NCI-H1092 treated with DMSO at 0.1 percent for 48 hours (cell line): Measurements from ENCODE around the gene ZNF57.
"Not testable (repeated sequence)": the region's sequence is repeated elsewhere in the genome, so short reads cannot be mapped to it uniquely, and the experiment has no call there.

Experiments
- DNase-seq: peaks from one replicate; lab custom pipeline; 2025; lab: John Stamatoyannopoulos, UW

The ZNF57 gene

DNA sequence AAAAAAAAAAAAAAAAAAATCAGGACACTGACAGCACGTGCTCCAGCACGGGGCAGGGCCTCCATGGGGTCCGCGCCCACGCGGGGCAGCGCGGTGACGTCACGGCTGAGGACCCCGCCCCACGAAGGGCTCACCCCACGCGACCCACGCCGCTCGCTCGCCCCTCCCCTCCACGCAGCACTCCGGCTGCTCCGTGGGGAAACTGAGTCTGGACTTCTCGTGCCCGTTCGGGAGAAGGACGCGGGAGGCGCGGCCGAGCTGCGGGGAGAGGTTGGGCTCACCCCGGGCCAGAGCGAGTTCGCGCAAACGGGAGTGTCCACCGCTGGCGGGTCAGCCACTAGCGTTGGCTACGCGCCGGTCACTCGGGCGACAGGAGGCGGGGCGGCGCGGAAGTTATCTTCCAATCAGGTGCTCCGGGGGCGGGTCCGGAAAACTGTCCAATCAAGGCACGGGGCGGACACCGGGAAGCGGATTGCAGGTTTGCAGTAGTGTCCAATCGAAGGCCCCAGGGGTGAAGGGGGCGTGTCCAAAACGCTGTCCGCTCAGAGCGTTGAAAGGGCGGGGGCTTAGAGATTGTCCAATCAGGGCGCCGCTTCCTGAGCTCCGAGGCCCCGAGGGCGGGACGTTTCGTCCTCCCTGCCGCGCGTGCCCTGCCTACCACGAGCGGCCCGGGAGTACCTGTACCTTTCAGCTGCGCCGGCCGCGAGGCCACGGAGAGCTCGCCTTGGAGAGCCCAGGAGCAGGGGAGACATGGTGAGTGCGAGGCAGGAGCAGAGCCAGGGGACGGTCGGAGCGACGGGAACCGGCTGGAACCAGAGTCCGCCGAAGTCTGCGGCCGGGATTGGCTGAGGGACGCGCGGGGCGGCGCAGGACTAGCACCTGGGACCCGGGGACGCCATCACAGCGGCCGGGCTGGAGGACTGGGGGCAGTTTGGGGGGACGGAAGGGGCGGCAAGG lies at the start of gene ZNF57:
Gene ZNF57 (plus strand): TSS at position 633 of the 957 bp plus-strand sequence. CDS start 118 bp downstream, at position 751.
- peak; percentile 98 for DNase-seq

GRCh38 chr19:2852598-2852997 lies 48.1 kb upstream of the ZNF57 start:
- DNase-seq: no peak

- no peak for DNase-seq
Observed at GRCh38 chr19:2853015-2853606, 47.6 kb upstream of the ZNF57 start.

DNA sequence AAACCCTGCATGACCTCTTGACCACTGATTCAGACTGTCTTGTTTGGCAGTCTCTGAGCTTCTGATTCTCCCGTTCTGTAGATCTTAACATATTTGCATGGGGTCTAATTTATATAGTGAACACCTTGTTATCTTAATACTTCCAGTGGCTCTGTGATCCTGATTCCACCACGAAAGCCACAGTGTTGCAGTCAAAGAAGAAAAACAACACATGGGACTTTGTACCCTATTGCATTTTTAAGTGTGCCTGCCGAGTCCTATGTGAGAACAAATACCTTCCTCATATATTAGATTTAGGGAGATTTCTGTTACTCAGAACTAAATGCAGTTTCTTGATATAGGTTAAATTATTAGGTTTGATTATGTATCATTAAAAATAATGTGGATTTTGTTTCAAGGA lies 45.9 kb upstream of the ZNF57 start:
- DNase-seq: no peak

DNA sequence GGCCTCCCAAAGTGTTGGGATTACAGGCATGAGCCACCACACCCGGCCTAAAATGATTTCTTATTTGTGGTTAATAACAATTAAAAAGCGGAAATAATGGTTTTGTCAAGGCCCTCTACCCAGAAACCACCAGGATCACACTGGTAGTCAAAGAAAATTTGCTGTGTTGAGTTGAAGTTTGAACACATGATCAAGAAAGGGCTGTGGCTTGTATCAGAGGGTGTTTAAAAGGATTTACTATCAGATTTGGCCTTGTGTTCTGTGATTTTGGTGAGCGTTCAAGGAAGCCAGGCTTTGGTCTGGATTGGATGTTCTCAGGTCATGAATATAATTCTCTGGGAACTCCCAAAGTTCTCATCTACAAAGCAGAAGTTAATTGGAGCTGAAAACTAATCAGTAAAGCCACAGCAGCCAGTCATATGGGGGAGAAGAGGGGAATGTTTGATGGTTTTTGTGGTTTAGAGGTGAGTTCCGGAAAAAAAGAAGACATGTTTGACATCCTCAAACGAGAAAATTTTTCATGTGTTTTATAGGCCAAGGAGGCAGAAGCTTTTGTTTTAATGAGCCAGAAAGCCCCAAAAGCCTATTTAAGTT lies 44.2 kb upstream of the ZNF57 start:
- no peak for DNase-seq

GRCh38 chr19:2858864-2859263 lies 41.9 kb upstream of the ZNF57 start:
- DNase-seq: no peak

DNA sequence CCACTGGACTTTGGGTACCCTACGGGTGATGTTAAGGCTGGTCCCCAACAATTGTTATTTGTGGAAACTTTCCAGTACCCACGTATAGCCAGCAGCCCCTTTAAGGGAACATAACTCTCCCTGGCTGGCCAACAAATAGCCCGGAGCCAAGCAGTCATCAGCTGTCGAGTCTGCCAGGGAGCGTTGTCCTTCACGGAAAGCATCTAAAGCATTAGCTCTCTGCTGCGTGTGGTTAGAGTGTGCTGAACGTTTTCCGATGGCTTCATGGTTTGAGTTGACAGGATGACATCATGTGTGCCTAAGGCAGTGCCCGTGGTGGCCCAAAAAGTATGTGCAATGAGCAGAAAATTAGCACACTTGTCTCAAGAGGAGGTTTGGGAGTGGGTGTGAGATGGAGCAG lies 36.9 kb upstream of the ZNF57 start:
- no peak for DNase-seq

DNA sequence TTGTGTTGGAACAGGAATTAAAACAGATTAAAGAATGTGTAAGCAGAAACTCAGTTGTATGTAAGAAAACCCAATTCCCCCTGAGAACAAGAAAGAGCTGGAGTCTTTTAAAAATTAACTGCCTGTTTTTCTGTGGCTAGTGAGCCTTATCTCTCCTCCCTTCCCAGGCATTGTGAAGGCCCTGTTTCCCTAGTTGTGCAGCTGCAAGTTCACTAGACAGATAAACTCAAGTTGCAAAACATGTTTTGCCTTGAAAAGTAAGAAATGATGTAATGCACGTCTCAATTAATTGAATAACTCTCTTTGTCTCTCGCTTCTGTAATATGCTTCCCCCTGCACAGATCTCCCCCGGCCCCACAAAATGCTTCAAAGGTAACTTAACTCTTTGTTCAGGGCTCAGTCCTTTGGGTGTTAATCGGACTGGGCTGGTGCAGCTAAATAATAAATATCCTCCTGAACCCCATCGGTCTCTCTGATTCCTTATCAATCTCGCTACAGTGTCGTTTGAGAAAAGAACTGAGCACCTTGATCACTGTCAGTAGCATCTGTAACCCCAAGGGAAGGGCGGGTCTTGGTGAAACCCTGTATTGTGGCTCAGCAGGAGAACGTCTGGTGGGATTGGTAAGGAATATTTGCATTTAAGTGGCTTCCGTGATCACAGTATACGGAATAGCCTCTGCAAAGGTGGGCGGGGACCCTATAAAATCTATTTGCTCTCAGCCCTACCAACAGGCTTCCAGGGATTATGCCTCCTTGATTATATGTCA lies 35.2 kb upstream of the ZNF57 start:
- no peak for DNase-seq

GRCh38 chr19:2866495-2867024 lies 34.2 kb upstream of the ZNF57 start:
- no peak for DNase-seq

GRCh38 chr19:2867025-2867991 lies 33.4 kb upstream of the ZNF57 start, which contains the start of gene ZNF556:
Gene ZNF556 (plus strand): TSS chr19:2867335. CDS start chr19:2867422, 87 bp downstream.
- DNase-seq: peak; percentile 87

- no peak for DNase-seq
Observed at GRCh38 chr19:2869618-2870017, 31.1 kb upstream of the ZNF57 start.

DNA sequence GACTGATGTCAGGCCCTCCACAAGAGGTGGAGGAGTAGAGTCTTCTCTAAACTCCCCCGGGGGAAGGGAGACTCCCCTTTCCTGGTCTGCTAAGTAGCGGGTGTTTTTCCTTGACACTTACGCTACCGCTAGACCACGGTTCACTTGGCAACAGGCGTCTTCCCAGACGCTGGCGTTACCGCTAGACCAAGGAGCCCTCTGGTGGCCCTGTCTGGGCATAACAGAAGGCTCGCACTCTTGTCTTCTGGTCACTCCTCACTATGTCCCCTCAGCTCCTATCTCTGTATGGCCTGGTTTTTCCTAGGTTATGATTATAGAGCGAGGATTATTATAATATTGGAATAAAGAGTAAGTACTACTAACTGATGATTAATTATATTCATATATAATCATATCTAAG lies 28.6 kb upstream of the ZNF57 start:
- not testable (repeated sequence) for DNase-seq

DNA sequence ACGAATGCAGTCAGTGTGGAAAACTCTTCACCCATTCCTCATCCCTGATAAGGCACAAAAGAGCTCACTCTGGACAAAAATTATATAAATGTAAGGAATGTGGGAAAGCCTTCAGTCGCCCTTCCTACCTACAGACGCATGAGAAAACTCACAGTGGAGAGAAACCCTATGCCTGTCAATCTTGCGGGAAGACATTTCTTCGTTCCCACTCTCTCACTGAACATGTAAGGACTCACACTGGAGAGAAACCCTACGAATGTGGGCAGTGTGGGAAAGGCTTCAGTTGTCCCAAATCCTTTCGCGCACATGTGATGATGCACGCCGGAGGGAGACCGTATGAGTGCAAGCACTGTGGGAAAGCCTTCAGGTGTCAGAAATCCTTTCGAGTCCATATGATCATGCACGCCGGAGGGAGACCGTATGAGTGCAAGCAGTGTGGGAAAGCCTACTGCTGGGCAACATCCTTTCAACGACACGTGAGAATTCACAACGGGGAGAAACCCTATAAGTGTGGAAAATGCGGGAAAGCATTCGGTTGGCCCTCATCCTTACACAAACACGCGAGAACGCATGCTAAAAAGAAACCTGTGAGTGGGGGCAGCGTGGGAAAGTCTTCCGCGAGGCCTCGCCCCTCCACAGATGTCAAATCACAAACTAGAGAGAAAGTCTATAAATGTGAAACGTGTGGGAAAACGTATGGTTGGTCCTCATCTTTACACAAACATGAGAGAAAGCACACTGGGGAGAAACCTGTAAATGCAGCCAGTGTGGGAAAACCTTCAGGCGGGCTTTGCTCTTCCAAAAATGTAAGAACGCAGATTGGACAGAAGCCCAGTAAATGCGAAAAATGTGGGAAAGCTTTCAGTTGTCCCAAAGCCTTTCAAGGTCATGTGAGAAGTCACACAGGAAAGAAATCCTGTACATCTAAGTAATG lies 23.1 kb upstream of the ZNF57 start:
- DNase-seq: no peak

- no peak for DNase-seq
Observed at GRCh38 chr19:2883686-2884439, 16.9 kb upstream of the ZNF57 start.

GRCh38 chr19:2885736-2886135 lies 15.0 kb upstream of the ZNF57 start:
- no peak for DNase-seq

- DNase-seq: peak; percentile 87
Observed at GRCh38 chr19:2887391-2887914, 13.3 kb upstream of the ZNF57 start.

GRCh38 chr19:2888731-2889224 lies 11.9 kb upstream of the ZNF57 start:
- peak; percentile 47 for DNase-seq

DNA sequence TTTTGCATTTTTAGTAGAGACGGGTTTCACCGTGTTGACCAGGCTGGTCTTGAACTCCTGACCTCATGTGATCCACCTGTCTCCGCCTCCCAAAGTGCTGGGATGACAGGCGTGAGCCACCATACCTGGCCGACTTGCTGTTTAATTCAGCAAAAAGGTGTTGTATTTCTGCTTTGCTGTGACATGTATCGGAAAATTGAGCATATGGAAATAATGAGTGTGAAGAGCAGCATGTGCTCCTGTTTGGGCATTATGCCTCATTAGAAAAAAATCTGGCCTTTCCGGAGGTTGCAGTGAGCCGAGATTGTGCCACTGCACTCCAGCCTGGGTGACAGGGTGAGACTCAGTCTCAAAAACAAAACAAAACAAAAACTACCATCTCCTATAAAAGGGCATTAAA lies 10.2 kb upstream of the ZNF57 start:
- DNase-seq: not testable (repeated sequence)
